Left ventricle myocardium superior (tissue), 1 donor: ENCODE data around the gene CSNK1G3. TPM values are rescaled to one million over a fixed set of nuclear protein-coding genes. Genes with fewer than 3 reads are reported as not detected.
A peak's percentile ranks its signal among the peaks of the same experiment; 100 is the strongest.
"Not testable (repeated sequence)": the region's sequence is repeated elsewhere in the genome, so short reads cannot be mapped to it uniquely, and the experiment has no call there.

Experiments
- ATAC-seq: fragments of 200-7000 bp; cut with Tn5 transposase; one replicate; pipeline ENCODE4 v1.9.1; 2020; ENCODE audit warnings: mild to moderate bottlenecking, moderate library complexity
- DNase-seq: peaks from one replicate; pipeline ENCODE4 v3.0.0-alpha.2; 2020
- intact Hi-C: fragments of 100-400 bp; cut with micrococcal nuclease; formaldehyde crosslinking; loops from one replicate; pipeline ENCODE4 v1.11.0; 2022
- total RNA-seq: library from RNA; stranded (reverse); fragmentation: NEBNext Ultra II Directional; extraction: Animal tissue kit (Norgen Biotek cat#: 25700); gene quantifications from one replicate; pipeline ENCODE4 v1.2.1, GENCODE V29; 2021
- donor health status: DM: no; HTN: yes; CAD: no; lungs with severe emphysema.

Gene CSNK1G3
- total RNA-seq, 1 donor from 2014 or later, result 21.2 TPM

GRCh38 chr5:123610665-123611405, 98.9 kb downstream of the CSNK1G3 start:
- DNase-seq (no peak), ATAC-seq (peak; percentile 56)
- intact Hi-C loops, result loop anchor here (2.0 to 10.0 kb wide), 2 partner anchors 96 to 188 kb away; partner anchors contain the start of genes CEP120 and CSNK1G3

GRCh38 chr5:123611406-123611709, 99.4 kb downstream of the CSNK1G3 start:
- DNase-seq (no peak), ATAC-seq (no peak)
- intact Hi-C loops, result loop anchor here (2.0 to 10.0 kb wide), 2 partner anchors 97 to 189 kb away; partner anchors contain the start of genes CEP120 and CSNK1G3

GRCh38 chr5:123617561-123617960, 105.6 kb downstream of the CSNK1G3 start:
- no peak for DNase-seq
- intact Hi-C loops, result loop anchor here (10.0 kb wide), 1 partner anchor 103 kb away; the partner anchor contains the start of gene CSNK1G3
- ATAC-seq, result no peak

- ATAC-seq (no peak), DNase-seq (no peak)
- intact Hi-C loops, result no loop called here
Measured at GRCh38 chr5:123626051-123626450, 114.1 kb downstream of the CSNK1G3 start.

- no peak for ATAC-seq
- intact Hi-C loops, result no loop called here
- no peak for DNase-seq
Measured at GRCh38 chr5:123628860-123629544, 117.0 kb downstream of the CSNK1G3 start.

GRCh38 chr5:123636006-123636405, 124.0 kb downstream of the CSNK1G3 start:
- no peak for DNase-seq
- intact Hi-C loops, result no loop called here
- ATAC-seq, result no peak

GRCh38 chr5:123637028-123637427, 125.1 kb downstream of the CSNK1G3 start:
- intact Hi-C loops, DNase-seq, ATAC-seq: not testable (repeated sequence)

- intact Hi-C loops, result no loop called here
- no peak for ATAC-seq
- no peak for DNase-seq
Measured at GRCh38 chr5:123639244-123639643, 127.3 kb downstream of the CSNK1G3 start.

GRCh38 chr5:123645024-123645603, 133.1 kb downstream of the CSNK1G3 start:
- no peak for DNase-seq
- intact Hi-C loops, result no loop called here
- ATAC-seq, result no peak

- ATAC-seq, result no peak
- no peak for DNase-seq
- intact Hi-C loops, result no loop called here
Measured at GRCh38 chr5:123647066-123647465, 135.1 kb downstream of the CSNK1G3 start.

GRCh38 chr5:123651234-123651633, 139.3 kb downstream of the CSNK1G3 start:
- ATAC-seq, result no peak
- intact Hi-C loops, result no loop called here
- no peak for DNase-seq

- ATAC-seq (no peak), DNase-seq (no peak)
- intact Hi-C loops, result no loop called here
Measured at GRCh38 chr5:123659011-123659410, 147.0 kb downstream of the CSNK1G3 start.

- no peak for ATAC-seq
- DNase-seq, result no peak
- intact Hi-C loops, result no loop called here
Measured at GRCh38 chr5:123659495-123659894, 147.5 kb downstream of the CSNK1G3 start.

- ATAC-seq, result no peak
- intact Hi-C loops, result no loop called here
Measured at GRCh38 chr5:123664961-123665360, 153.0 kb downstream of the CSNK1G3 start.

GRCh38 chr5:123665822-123666371, 153.9 kb downstream of the CSNK1G3 start:
- DNase-seq, result no peak
- intact Hi-C loops, result no loop called here

More at GRCh38 chr5:123664961-123665360, 153.0 kb downstream of the CSNK1G3 start:
- no peak for DNase-seq

More at GRCh38 chr5:123665822-123666371, 153.9 kb downstream of the CSNK1G3 start:
- no peak for ATAC-seq

Other genes with a start within 250 kb of the CSNK1G3 start
- gene CEP120, start 88.8 kb upstream of the CSNK1G3 start, total RNA-seq, result 10.6 TPM